HG03175 (cell line): ENCODE data around the gene FHIT.
A peak's percentile ranks its signal among the peaks of the same experiment; 100 is the strongest.

Source experiments
- ATAC-seq: cut with Tn5 transposase; IDR thresholded peaks from one replicate; pipeline ENCODE4 v1.9.1; 2021; ENCODE audit warnings: mild to moderate bottlenecking, moderate library complexity; ENCODE audit not compliant: unreplicated experiment

Gene FHIT

DNA sequence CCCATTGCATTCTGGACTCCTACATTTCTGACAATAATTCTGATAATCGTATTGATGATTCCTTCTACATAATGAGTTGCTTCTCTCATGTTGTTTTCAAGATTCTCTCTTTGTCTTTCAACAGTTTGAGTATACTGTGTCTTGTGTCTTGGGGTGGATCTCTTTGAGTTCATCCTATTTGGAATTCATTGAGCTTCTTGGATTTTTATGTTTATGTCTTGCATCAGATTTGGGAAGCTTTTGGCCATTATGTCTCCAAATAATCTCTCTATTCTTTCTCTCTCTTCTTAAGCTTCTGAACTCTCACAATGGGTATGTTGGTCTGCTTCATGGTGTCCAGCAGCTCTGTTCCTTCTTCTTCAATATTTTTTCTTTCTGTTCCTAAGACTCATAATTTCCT lies 592.2 kb downstream of the FHIT start:
- no peak for ATAC-seq

DNA sequence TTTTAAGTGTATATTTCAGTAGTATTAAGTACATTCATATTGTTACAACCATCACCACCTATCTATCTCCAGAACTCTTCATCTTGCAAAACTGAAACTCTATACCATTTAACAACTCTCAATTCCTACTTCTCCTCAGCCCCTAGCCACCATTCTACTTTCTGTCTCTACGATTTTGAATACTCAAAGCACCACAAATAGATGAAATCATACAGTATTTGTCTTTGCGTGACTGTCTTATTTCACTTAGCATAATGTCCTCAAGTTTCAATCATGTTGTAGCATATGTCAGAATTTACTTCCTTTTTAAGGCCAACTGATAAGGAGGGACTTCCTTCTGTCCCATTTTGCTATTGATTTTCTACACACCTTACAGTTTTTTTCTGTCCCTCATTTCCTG lies 593.3 kb downstream of the FHIT start:
- peak; percentile 96 for ATAC-seq

DNA sequence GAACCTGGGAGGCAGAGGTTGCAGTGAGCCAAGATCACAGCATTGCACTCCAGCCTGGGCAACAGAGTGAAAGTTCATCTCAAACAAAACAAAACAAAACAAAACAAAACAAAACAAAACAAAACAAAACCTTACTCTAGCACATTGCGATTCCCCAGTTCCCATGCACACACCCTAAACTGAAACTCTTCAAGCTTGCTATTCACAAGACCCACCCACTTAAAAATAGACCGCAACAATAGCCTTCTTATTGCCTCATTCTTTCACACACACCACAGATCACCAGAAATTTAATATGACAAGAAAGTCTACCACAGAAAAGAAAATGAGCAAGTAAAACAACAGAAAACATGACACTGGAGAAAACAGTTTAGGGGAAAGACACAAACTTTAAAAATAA lies 598.4 kb downstream of the FHIT start:
- ATAC-seq: no peak

DNA sequence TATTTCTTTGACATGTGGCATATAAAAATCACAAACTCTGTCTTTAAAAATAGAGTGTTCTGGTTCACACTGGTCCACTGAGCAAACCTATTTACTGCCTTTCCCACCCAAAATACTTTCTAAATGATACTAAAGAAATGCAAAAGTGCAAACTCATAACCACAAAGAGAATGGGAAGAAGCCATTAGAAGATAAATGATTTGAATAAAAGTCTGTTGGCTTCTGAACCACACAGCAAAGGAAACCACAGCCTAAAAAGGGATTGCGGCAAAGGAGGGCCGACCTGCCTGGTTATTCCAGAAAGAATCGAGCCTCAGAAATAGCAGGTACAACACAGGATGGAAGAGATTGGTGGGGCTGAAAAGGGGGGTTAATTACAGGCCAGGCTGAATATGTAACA lies 599.5 kb downstream of the FHIT start:
- ATAC-seq: no peak

DNA sequence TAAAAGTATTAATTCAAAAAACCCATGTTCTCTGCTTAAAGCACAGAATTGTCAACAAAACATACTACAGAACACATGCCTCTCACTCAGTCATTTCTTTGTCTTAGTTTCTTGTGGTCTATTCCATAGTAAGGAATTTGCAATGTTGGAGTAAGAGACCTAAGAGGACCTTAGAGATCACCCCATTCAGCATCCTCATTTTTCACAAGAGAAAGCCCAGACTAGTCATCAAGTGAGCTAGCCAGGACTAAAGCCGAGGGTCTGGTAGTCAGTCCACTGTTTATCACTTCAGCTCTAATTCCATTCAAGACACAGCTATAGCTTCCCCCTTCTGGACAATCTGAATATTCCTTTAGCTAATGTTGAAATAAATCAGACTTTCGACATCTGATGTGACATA lies 601.1 kb downstream of the FHIT start:
- no peak for ATAC-seq

DNA sequence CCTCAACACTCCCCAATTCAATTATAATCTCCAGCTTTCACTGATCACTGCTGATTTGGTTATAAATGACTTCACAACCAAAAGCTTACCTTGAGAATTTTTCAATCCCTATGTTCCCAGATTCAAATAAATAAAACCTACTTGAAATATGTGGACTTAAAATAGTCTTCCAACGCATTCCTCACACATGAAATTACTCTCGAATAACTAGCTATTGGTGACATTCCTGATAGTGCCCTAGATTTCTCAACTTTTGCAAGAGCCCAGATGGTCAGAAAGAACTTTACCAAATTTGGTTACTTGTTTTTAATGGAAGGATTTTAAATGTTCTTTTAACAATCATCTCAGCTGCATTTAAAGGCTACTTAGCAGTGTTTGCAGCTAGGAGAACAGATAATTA lies 605.5 kb downstream of the FHIT start:
- no peak for ATAC-seq

DNA sequence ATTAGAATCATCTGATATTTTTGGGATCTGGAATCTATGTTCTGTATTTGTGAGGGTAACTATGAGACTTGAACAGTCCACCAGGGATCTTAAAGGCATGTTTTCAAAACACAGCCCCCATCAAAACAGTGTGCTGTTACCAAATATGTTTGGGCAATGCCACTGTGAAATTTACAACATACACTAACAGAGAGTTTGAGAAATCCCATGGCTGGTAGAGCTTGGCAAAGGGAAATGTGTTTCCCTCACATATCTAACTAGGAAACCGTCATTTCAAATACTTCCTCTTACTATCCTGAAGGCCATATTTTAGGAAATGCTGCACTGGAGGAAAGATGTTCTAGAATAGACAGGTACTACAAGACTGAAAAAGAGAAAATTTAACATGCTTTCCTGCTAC lies 607.4 kb downstream of the FHIT start:
- ATAC-seq: no peak

DNA sequence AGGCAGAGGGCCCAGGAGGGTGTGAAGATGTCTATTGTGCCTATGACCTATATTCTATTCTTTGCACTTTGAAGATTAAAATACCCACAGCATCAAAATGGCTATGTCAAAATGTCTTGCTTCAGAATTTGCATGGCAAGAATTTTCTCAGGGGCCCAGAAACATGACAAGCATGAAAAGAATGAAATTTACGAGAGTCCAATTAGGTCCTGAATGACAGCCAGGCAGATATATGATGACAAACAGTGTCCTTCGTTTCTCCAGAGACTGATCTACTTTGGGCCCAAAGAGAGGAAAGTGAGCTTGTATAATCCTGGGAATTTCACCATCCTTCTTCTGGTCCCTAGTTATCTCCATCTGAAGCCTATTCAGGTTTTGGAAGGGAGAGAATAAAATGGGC lies 609.9 kb downstream of the FHIT start:
- no peak for ATAC-seq

DNA sequence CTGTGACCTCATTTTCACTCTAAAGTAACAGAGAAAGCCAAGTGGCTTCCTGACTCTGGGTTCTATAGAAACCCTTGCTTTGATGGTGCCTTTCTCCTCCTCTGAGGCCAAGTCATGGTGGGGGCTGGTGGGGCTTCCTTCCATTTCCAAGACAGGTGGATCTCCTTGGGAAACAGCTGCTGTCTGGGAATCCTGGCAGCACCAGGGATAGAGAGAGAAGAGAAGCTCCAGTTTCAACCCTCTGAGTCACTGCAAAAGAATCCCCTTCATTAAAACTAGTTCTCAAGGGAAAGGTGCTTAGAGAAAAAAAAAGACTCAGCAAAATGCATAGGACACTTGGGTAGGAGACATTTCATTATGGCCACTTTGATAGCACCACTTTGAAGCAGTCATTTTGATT lies 614.4 kb downstream of the FHIT start:
- ATAC-seq: no peak

DNA sequence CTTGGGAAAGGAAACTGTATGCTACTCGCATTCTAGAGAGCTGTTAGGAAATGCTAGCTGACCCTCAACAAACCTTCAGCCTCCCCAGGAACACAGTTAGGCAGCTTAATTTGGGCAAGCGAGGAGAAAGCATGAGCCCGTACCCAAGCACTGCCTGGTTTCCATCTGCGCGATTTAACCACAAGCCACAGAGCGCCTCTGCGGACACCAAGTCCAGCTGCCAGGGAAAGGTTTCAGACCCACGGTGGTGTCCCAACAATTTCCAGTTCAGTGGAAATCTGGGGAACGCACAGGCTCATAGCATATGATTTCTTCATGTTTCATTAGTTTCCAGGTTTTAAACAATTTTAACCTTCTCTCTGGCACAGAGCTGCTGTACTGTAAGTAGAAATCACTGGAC lies 617.6 kb downstream of the FHIT start:
- ATAC-seq: no peak

DNA sequence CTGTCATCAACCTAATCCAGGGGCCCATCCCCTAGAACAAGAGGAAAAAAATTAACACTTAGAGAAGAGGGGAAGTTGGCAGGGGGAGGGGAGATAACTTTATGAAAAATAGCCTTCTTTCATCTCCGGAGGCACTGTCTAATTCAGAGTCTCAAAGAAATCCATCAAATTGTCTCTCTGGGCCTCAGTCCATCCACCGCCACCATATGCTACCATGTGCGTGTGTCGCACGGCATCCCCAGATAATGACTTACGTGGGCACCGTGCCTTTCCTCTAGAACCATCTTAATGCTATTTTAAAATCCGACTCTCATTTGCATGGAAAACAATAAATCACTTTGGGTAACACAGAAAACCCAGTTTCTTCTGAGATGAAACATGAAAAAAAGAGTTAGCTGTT lies 619.7 kb downstream of the FHIT start:
- no peak for ATAC-seq

DNA sequence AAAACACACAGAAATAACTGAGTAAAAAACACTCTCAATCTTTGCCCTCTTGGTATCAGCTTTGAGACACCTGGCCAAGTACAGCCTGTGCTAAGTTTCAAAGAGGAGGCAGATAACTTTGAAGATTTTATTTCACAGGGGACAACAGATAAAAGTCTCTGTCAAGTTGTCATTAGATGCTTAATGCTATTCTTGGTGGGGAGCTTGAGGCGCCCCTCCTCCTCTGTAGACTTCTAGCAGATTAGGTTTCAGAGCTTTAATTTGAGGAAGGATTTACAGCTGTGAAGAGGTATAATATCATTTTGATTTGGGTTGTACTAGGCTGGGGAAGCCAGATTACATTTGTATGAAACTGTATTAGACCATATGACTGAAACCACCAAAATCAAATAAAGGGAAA lies 620.3 kb downstream of the FHIT start:
- ATAC-seq: no peak

DNA sequence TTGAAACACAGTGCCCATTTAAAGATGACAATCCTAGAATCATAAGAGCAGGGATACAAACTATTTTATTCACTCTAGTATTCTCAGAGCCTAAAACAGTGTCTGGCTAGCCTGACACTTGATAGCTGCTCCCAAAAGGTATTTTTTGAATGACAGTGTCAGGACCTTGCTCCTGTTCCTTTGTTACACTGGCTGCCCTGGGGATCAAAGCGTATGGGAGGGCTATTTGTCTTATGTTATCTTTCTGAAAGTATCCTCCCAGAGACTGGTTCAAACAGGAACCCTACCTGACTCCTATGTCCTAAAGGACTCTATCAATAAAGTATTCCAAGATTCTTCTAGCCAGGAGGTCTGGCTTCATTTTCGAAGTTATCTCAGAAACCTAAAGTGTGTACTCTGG lies 621.4 kb downstream of the FHIT start:
- no peak for ATAC-seq

DNA sequence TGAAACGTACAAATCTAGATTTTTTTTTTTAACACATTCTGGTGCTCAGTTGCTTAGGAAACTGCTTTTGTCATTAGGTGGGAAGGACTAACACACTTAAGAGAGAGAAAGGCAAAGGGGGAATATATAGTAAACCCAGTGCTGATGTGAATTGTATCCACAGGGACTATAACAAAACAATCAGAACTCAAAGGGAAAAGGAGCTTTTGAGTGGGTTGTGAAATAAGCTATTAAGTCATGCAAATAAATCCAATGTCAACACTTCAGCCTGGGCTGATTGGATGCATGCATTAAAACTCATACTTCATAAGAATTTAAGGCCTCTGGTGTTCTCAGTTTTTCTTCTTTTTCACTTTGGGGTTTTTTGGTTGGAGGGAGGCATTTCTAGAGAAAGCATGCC lies 628.9 kb downstream of the FHIT start:
- ATAC-seq: no peak

DNA sequence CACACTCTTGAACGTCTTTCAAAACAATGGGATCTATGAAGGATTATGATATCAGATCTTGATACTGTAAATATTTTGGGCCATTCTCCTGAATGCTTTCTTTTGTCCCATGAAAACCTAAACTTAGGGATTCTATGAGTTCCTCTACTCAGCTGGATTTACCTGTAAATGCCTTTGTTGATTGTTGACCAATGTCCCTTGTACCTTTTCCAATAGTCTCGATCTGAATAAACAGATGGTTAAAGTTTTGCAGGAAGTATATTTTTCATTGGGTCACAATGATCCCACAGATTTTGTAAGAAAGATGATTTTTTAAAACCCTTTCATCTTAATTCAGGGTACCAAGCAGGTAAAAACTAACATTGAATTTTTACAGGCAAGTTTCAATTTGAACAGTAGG lies 634.1 kb downstream of the FHIT start:
- no peak for ATAC-seq

DNA sequence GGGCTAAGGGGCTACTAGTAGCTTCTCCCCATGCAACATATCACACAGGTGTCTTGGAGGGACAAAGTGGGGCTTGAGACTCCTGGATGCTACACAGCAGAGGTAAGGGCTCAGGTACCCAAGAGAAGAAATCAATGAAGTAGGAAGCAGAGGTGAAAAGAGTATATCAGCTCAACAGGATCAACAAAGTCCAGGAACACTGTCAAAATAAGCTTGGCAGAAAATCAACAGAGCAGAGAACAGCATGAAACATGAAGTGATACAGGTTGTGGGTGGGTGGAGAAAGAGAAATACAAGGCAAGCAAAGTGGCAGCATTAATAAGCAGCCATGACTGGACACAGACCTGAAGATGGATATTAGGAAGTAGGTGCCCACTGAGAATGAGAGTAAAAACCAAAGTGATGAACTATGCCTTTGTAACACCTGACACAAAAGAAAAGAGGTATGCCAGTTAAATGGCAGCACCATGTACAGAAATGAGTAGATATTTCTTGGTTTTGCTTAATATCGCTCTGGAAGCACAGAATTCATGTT lies 637.4 kb downstream of the FHIT start:
- no peak for ATAC-seq

DNA sequence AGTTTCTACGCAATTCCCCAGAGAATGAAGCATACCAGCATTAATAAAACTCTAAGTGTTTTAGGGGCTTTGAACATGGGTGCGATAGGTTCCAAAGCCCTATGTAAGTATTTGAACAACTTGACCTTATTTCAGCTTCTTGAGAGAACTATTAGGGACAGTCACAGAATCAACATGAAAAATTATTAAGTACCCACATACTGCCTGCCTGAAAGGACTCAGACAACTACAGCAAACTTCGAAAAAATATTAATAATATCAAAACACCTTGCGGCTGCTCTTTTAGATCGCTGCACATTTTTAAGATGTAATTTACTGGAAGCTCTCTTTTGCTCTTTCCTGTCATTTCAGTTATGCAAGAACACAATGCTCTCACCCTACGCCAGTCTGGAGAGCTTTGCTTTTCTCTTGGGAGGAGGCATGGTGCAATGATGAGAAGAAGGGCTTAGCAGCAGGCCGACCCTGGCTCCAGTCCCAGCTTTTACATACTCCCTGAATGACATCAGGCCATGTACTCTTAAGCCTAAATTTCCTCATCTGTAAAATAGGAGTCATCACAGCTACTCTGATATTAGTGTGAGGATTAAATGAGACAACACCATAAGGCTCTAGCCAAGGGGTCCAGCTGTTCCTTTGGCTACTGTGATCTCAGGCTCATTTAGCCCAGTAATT lies 640.7 kb downstream of the FHIT start:
- ATAC-seq: no peak

DNA sequence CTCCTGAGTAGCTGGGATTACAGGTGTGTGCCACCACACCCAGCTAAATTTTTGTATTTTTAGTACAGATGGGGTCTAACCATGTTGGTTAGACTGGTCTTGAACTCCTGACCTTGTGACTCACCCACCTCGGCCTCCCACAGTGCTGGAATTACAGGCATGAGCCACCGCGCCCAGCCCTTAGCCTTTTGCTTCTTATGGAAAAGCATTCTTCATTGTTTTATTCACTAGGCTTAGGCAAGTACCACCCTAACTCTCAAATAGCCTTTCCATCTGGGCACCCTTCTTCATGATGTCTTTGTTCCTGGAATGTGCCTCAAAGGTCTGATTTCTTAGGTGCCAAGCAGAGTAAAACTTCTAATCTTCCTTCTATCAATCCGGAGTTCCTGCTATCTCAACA lies 641.8 kb downstream of the FHIT start:
- ATAC-seq: no peak

DNA sequence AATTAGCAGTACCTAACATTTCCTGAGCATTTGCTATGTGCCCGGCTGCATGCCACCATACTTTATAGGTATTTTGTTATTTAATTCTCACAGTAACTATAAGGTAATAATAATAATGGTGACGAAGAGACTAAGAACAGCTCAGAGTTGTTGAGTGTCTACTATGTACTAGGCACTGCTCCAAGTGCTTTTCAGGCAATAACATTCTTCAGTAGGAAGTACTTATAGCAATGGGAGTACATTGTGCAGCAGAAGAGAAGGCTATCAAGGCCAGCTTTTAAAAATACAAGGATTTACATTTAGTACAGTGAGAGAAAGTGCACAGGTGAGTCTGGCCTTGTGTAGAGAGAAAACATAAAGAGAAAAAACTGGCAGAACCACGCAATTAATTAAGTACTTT lies 647.4 kb downstream of the FHIT start:
- ATAC-seq: no peak

DNA sequence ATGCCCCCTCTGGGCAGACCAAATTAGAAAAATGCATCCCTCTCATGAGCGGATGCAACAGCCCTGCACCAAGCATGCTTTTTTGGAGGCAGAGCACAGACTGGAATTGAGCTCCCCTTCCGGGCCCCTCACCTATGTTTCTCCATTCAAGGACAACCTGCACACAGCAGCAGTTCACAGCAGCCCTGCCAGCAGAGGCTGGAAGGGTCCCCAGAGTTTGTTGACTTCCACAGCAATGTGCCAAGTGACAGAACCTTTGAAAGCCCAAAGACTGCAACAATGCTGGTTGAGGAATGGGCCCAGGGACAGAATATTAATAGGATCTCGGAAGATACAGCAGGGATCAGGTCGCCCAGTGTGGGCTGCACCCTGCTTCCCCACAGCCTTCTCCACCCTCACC lies 650.4 kb downstream of the FHIT start:
- no peak for ATAC-seq

DNA sequence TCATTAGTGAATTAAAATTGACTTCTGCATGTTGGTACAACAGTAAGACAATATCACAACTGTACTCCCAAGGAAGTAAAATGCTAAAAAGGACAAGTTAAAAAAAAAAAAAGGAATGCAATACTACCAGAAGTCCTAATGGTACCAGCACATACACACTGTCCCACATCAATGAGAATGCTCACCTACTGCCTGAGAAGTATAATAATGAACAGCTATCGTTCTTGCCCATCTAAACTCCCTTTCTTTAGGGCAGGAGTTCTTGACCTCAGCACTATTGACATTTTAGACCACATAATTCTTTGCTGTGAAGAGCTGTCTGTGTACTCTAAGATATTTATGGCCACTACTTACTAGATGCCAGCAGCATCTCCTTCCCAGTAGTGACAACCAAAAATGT lies 651.7 kb downstream of the FHIT start:
- ATAC-seq: no peak

DNA sequence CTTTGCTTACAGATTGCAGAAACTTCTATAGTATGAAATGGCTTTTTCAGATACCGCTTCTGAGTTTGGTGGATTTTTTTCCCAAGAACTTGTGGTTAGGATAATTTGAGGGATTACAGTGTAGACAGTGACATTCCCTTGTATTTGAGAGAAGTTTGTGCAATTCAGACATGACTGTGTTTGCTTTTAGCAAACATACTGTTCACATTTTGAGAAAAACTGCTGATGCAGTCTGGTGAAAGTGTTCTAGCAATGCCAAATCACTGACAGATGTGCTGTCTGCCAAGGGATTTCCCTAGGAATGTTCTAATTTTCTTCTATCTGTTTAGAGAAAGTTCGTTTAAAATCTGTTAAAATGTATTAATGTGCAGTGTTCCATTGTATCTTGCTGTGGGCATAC lies 652.6 kb downstream of the FHIT start:
- no peak for ATAC-seq

DNA sequence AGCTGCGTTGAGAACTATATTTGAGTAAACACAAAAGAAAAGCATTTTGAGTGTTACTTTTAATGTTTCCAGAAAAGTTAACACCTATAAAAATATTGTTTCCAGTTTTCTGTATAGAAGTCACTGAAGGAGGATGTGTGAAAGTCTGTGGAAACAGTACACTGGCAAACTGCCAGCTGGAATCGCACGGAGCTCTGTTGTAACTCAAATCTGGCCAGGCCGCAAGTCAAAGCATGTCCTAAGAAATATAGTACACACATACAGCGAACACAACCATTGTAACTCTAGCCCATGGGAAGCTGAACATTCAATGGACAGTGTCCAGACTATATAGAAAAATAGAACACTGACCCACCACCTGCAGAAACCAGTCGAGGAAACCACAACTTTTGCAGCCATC lies 657.2 kb downstream of the FHIT start:
- ATAC-seq: no peak
